ENCODE data around the gene TFG. TPM values are rescaled to one million over a fixed set of nuclear protein-coding genes. Genes with fewer than 3 reads are reported as not detected.

TFG gene
- total RNA-seq, 1 donor: 81.4 TPM

DNA sequence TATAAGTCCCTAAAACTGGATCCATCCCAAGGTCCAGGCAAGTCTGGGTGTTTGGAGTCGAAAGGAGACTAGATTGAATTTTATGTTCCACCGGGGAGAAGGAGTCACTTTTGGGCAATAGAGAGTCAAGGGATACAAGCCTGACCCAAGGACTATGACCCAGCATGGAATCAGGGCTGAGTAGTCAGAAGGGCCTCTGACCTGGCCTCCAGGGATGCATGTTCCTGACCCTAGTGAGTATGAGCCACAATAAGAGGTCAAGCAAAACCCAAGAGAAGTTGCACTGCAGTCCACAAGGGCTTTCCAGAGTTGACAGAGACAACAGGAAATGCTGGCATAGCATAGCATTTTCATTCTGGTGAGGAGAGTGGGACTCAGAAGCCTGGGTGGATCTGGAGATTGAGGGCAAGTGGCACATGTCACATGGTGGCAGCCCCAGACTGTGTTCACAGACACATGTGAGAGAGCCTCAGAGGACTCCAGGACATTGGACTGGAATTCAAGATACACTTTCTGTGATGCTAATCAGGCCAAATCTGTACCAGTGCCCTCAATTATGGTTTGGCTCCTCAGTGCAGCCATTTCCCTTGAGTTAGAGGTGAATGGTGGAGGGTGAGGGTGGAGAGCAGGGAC, 66.9 kb downstream of the TFG start:
- no peaks in the 10 kb centered on the region for H3K9me3 ChIP-seq (ENCODE audit: low read depth, low read length)
- H3K27me3 ChIP-seq (ENCODE audit: insufficient read depth, low read length): no peaks in the 10 kb centered on the region
- H3K79me2 ChIP-seq (ENCODE audit: insufficient read depth, low read length): no peaks in the 10 kb centered on the region
- H3K36me3 ChIP-seq (ENCODE audit: insufficient read depth, low read length): peaks cover 48% of the 10 kb centered on the region
- no peak for DNase-seq (ENCODE audit: insufficient read length, low spot score, missing footprints)
- no peak overlapping the region for H3K4me2 ChIP-seq (ENCODE audit: insufficient read depth, low read length)
- no peak overlapping the region for H3K4me3 ChIP-seq (ENCODE audit: insufficient read depth, low read length)
- peak overlapping the region; percentile 75 for H3K27ac ChIP-seq (ENCODE audit: low read depth, low read length)
- H4K20me1 ChIP-seq (ENCODE audit: insufficient read depth, low read length): no peaks in the 10 kb centered on the region
- peaks cover 33% of the 10 kb centered on the region for H3K4me1 ChIP-seq (ENCODE audit: insufficient read depth, low read length)
- TF ChIP-seq, protein P1, sequence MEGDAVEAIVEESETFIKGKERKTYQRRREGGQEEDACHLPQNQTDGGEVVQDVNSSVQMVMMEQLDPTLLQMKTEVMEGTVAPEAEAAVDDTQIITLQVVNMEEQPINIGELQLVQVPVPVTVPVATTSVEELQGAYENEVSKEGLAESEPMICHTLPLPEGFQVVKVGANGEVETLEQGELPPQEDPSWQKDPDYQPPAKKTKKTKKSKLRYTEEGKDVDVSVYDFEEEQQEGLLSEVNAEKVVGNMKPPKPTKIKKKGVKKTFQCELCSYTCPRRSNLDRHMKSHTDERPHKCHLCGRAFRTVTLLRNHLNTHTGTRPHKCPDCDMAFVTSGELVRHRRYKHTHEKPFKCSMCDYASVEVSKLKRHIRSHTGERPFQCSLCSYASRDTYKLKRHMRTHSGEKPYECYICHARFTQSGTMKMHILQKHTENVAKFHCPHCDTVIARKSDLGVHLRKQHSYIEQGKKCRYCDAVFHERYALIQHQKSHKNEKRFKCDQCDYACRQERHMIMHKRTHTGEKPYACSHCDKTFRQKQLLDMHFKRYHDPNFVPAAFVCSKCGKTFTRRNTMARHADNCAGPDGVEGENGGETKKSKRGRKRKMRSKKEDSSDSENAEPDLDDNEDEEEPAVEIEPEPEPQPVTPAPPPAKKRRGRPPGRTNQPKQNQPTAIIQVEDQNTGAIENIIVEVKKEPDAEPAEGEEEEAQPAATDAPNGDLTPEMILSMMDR (IDR thresholded peaks at IDR 0.05; ENCODE audit: extremely low read depth, low read depth, low read length): no peak
- no peak overlapping the region for H2AFZ ChIP-seq (ENCODE audit: low read length)

DNA sequence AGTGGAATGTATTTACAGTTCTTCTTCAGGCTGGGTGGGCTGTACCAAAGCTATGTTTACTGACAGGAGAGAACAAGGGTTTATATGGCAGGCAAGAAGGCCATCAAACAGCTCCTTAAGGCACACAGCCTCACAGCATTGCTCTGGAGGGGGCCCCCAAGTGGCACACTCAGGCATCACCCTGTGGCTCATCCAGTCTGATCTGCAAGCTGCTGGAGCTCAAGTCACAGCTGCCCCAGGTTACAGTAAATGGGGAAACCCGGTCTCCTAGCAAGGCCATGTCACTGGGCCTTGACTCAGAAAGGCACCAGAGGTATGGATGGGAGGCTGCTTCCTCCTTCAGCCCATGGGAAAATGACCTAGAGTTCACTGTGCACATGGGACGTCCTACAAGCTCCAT, 67.5 kb downstream of the TFG start:
- TF ChIP-seq, protein P1 (IDR thresholded peaks at IDR 0.05; ENCODE audit: extremely low read depth, low read depth, low read length): no peak
- no peaks in the 10 kb centered on the region for H3K27me3 ChIP-seq (ENCODE audit: insufficient read depth, low read length)
- H3K36me3 ChIP-seq (ENCODE audit: insufficient read depth, low read length): peaks cover 50% of the 10 kb centered on the region
- no peaks in the 10 kb centered on the region for H3K79me2 ChIP-seq (ENCODE audit: insufficient read depth, low read length)
- no peak overlapping the region for H2AFZ ChIP-seq (ENCODE audit: low read length)
- peak overlapping the region; percentile 75 for H3K27ac ChIP-seq (ENCODE audit: low read depth, low read length)
- H3K4me2 ChIP-seq (ENCODE audit: insufficient read depth, low read length): no peak overlapping the region
- peaks cover 38% of the 10 kb centered on the region for H3K4me1 ChIP-seq (ENCODE audit: insufficient read depth, low read length)
- H3K4me3 ChIP-seq (ENCODE audit: insufficient read depth, low read length): no peak overlapping the region
- no peaks in the 10 kb centered on the region for H3K9me3 ChIP-seq (ENCODE audit: low read depth, low read length)
- no peaks in the 10 kb centered on the region for H4K20me1 ChIP-seq (ENCODE audit: insufficient read depth, low read length)
- no peak for DNase-seq (ENCODE audit: insufficient read length, low spot score, missing footprints)

DNA sequence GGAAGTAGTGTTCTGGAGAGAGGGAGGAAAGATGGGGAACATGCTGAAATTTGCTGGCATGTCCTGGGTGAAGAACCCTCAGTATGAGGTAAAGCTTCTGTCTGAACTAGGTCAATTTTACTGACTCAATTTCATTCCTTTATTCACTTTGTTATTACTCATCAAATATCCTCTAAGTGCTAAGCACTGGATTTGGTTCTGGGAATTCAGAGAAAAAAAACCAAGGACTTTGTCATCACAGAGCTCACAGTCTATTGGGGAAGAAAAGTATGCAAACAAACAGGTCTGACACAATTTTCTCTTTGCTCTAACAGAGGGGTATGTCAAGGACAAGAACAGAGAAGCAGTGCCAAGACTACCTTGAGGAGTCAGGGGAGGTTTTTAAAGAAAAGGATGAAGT, 68.0 kb downstream of the TFG start:
- Histone ChIP-seq H3K36me3 (ENCODE audit: insufficient read depth, low read length) (peaks cover 53% of the 10 kb centered on the region), H3K27me3 (ENCODE audit: insufficient read depth, low read length) (no peaks in the 10 kb centered on the region), H3K27ac (ENCODE audit: low read depth, low read length) (peak overlapping the region; percentile 75), H2AFZ (ENCODE audit: low read length) (no peak overlapping the region), H3K4me3 (ENCODE audit: insufficient read depth, low read length) (no peak overlapping the region), H4K20me1 (ENCODE audit: insufficient read depth, low read length) (no peaks in the 10 kb centered on the region), H3K9me3 (ENCODE audit: low read depth, low read length) (no peaks in the 10 kb centered on the region), H3K4me2 (ENCODE audit: insufficient read depth, low read length) (no peak overlapping the region), H3K4me1 (ENCODE audit: insufficient read depth, low read length) (peaks cover 43% of the 10 kb centered on the region), H3K79me2 (ENCODE audit: insufficient read depth, low read length) (no peaks in the 10 kb centered on the region)
- TF ChIP-seq, protein P1 (IDR thresholded peaks at IDR 0.05; ENCODE audit: extremely low read depth, low read depth, low read length): no peak
- no peak for DNase-seq (ENCODE audit: insufficient read length, low spot score, missing footprints)

DNA sequence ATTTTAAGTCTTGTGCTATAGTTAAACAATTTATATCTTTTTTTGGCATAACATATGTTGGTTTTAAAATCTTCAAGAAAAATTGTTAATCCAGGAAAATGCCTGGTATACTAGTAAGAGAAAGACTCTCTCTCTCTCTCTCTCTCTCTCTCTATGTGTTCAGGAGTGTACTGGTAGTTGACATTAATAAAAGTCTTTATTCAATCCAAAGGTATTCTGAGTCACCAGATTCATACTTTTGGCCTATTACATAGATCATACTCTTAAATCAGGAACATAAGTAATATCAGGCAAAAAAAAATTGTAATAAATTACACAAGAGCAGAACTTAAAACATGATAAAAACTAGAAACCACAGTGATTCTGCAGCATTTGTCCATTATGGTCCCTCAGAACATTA, 70.2 kb downstream of the TFG start:
- Histone ChIP-seq H3K4me3 (ENCODE audit: insufficient read depth, low read length) (no peak overlapping the region), H3K4me1 (ENCODE audit: insufficient read depth, low read length) (peaks cover 58% of the 10 kb centered on the region), H2AFZ (ENCODE audit: low read length) (no peak overlapping the region), H4K20me1 (ENCODE audit: insufficient read depth, low read length) (no peaks in the 10 kb centered on the region), H3K4me2 (ENCODE audit: insufficient read depth, low read length) (no peak overlapping the region), H3K79me2 (ENCODE audit: insufficient read depth, low read length) (no peaks in the 10 kb centered on the region), H3K27me3 (ENCODE audit: insufficient read depth, low read length) (no peaks in the 10 kb centered on the region), H3K27ac (ENCODE audit: low read depth, low read length) (no peak overlapping the region), H3K9me3 (ENCODE audit: low read depth, low read length) (no peaks in the 10 kb centered on the region), H3K36me3 (ENCODE audit: insufficient read depth, low read length) (peaks cover 45% of the 10 kb centered on the region)
- TF ChIP-seq, protein P1 (IDR thresholded peaks at IDR 0.05; ENCODE audit: extremely low read depth, low read depth, low read length): no peak
- no peak for DNase-seq (ENCODE audit: insufficient read length, low spot score, missing footprints)

Data from osteoblast (primary cell).